Naive thymus-derived CD4-positive, alpha-beta T cell (primary cell): ENCODE data around the gene PAM16. TPM values are rescaled to one million over a fixed set of nuclear protein-coding genes. Genes with fewer than 3 reads are reported as not detected.

Source experiments
- ATAC-seq: fragments of 150-1000 bp; cut with Tn5 transposase; 2 replicates; pipeline ENCODE4 v1.10.0; 2021; ENCODE audit warnings: mild to moderate bottlenecking, moderate library complexity
- CTCF ChIA-PET: fragments of 350-600 bp; sonication (Branson Sonifier 250); formaldehyde crosslinking; loops from one replicate; lab custom pipeline; 2021; ENCODE audit warnings: antibody characterized with exemption; lab: Charles Lee
- POLR2A ChIA-PET: fragments of 350-600 bp; sonication (Branson Sonifier 250); formaldehyde crosslinking; loops from one replicate; lab custom pipeline; 2021; ENCODE audit warnings: antibody characterized with exemption, inconsistent platforms; lab: Charles Lee
- DNase-seq, 9 donors: peaks; one replicate each; pipeline versions ENCODE4 v3.0.0 to v3.0.0-alpha.2; 2020 to 2022; ENCODE audit warnings: mixed read lengths in 1 of 9
- H3K27ac ChIP-seq: one replicate; pipeline ENCODE4 v1.7.0; 2013; ENCODE audit warnings: mild to moderate bottlenecking, low read depth, low read length, moderate library complexity
- H3K27me3 ChIP-seq, 2 donors: one replicate each; pipeline ENCODE4 v1.7.0; 2013; ENCODE audit warnings: low read length in 2 of 2, mild to moderate bottlenecking in 2 of 2, moderate library complexity in 2 of 2; ENCODE audit not compliant: control insufficient read depth in 2 of 2, insufficient read depth in 2 of 2
- H3K36me3 ChIP-seq, 3 experiments: 1 replicate in 2 of 3; 2 replicates in 1 of 3; pipeline ENCODE4 v1.7.0; 2013; ENCODE audit warnings: low read length in 3 of 3, mild to moderate bottlenecking in 3 of 3, moderate library complexity in 1 of 3; ENCODE audit not compliant: insufficient read depth in 3 of 3, control insufficient read depth in 2 of 3
- H3K4me1 ChIP-seq, 2 donors: one replicate each; pipeline ENCODE4 v1.7.0; 2013; ENCODE audit warnings: low read length in 2 of 2, mild to moderate bottlenecking in 2 of 2, moderate library complexity in 1 of 2; ENCODE audit not compliant: control insufficient read depth in 2 of 2, insufficient read depth in 2 of 2
- H3K4me3 ChIP-seq: 2 replicates; pipeline ENCODE4 v1.7.0; 2013; ENCODE audit warnings: mild to moderate bottlenecking, low read length
- H3K9me3 ChIP-seq, 3 experiments: 1 replicate in 2 of 3; 2 replicates in 1 of 3; pipeline ENCODE4 v1.7.0; 2013; ENCODE audit warnings: low read length in 3 of 3; ENCODE audit not compliant: control insufficient read depth in 2 of 3
- H3K27ac Mint-ChIP-seq, 9 donors: one replicate each; pipeline ENCODE4 v1.8.0; 2020 to 2022; ENCODE audit warnings: mixed read lengths in 9 of 9, mild to moderate bottlenecking in 8 of 9, moderate library complexity in 5 of 9, inconsistent platforms in 2 of 9
- H3K27me3 Mint-ChIP-seq, 5 donors: one replicate each; pipeline ENCODE4 v1.8.0; 2021 to 2022; ENCODE audit warnings: mixed read lengths in 5 of 5, mild to moderate bottlenecking in 1 of 5
- H3K36me3 Mint-ChIP-seq, 5 donors: one replicate each; pipeline ENCODE4 v1.8.0; 2020 to 2022; ENCODE audit warnings: mixed read lengths in 5 of 5, mild to moderate bottlenecking in 3 of 5, inconsistent platforms in 1 of 5
- H3K4me1 Mint-ChIP-seq, 7 donors: one replicate each; pipeline ENCODE4 v1.8.0; 2020 to 2022; ENCODE audit warnings: mixed read lengths in 7 of 7, mild to moderate bottlenecking in 3 of 7, inconsistent platforms in 1 of 7
- H3K4me3 Mint-ChIP-seq, 10 donors: one replicate each; pipeline ENCODE4 v1.8.0; 2020 to 2022; ENCODE audit warnings: mild to moderate bottlenecking in 10 of 10, mixed read lengths in 10 of 10, moderate library complexity in 6 of 10, inconsistent platforms in 2 of 10
- H3K9me3 Mint-ChIP-seq, 11 donors: one replicate each; pipeline ENCODE4 v1.8.0; 2020 to 2022; ENCODE audit warnings: mixed read lengths in 11 of 11, mild to moderate bottlenecking in 4 of 11, inconsistent platforms in 1 of 11, moderate library complexity in 1 of 11
- intact Hi-C, 2 donors: fragments of 100-400 bp; cut with micrococcal nuclease; formaldehyde crosslinking; loops; one replicate each; pipeline ENCODE4 v1.15.1; 2023
- polyA plus RNA-seq, 2 donors: library from polyadenylated mRNA; unstranded; fragments of 300-500 nt; fragmentation: Illumina TruSeq; gene quantifications; one replicate each; pipeline ENCODE4 v1.2.3, GENCODE V29; 2021
- total RNA-seq, 6 experiments: library from RNA in 5 of 6; stranded (reverse) in 5 of 6; gene quantifications; 1 replicate in 5 of 6; 2 replicates in 1 of 6; pipeline ENCODE4 v1.2.3 and lab custom pipeline; 2021 to 2026

Gene PAM16
- total and polyA plus RNA-seq, 7 experiments from 2014 or later, result 34.1 to 46.2 (median 45.0) TPM

- peaks cover 0 to 3% (median 0%) of the 10 kb centered on the region in 11 donors for H3K9me3 Mint-ChIP-seq
- Histone ChIP-seq H3K36me3 (peaks cover 4 to 76% (median 10%) of the 10 kb centered on the region in 3 experiments), H3K4me1 (no peaks in the 10 kb centered on the region), H3K27ac (no peak overlapping the region), H3K9me3 (no peaks in the 10 kb centered on the region), H3K27me3 (no peaks in the 10 kb centered on the region), H3K4me3 (no peak overlapping the region)
- no peak overlapping the region for H3K4me3 Mint-ChIP-seq
- DNase-seq (no peak), ATAC-seq (peak; percentile 26)
- CTCF ChIA-PET, result no interaction called here
- intact Hi-C loops, result no loop called here
- H3K36me3 Mint-ChIP-seq, result peaks cover 0 to 12% (median 3%) of the 10 kb centered on the region in 5 donors
- peaks cover 0 to 15% (median 4%) of the 10 kb centered on the region in 7 donors for H3K4me1 Mint-ChIP-seq
- no peak overlapping the region for H3K27ac Mint-ChIP-seq
- POLR2A ChIA-PET, result no interaction called here
- no peaks in the 10 kb centered on the region for H3K27me3 Mint-ChIP-seq
Measured at GRCh38 chr16:4365014-4365406, 13.9 kb upstream of the PAM16 start.

DNA sequence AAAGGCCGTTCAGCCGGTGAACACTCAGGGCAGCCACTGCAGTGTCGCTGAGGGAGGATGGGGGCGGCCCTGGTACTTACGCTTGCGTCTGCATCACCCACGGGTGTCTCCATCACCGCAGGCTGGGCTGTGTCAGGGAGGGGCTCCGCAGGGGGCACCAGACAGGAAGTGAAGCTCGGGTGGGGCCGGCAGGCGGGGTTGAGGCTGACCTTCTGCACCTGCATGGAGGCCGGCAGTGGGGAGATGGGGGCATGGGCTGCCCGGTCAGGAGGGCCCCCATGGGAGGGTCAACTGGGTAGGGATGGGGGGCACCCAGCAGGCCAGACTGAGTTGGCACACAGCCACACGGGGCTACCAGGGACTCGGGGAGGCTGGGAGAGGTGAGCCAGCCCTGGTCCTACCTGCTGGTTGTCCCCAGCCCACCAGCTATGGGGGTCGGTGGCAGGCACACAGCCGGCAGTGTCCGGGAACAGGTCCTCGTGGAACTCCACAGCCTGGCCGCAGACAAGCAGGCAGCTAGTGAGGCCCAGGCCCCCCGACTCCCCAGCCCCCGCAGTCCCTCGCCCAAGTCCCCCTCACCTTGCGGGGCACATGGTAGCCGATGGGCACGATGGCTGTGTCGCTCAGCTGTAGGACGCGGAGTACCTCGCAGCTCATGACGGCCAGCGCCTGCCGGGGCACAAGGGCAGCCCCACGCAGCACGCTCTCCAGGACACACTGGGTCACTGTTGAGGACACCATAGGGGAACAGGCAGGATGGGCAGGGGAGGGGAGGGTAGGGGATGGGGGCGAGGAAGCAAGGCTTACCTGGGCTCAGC, 13.3 kb upstream of the PAM16 start:
- Histone ChIP-seq H3K4me1 (no peaks in the 10 kb centered on the region), H3K9me3 (no peaks in the 10 kb centered on the region), H3K4me3 (no peak overlapping the region), H3K27me3 (no peaks in the 10 kb centered on the region), H3K36me3 (peaks cover 4 to 82% (median 10%) of the 10 kb centered on the region in 3 experiments), H3K27ac (no peak overlapping the region)
- POLR2A ChIA-PET, result no interaction called here
- ATAC-seq (peak; percentile 8), DNase-seq (no peak)
- CTCF ChIA-PET, result interaction anchor here (0.7 kb wide), 1 partner anchor 15 kb away, joined by 3 read pairs; no protein-coding TSS in a partner anchor
- H3K36me3 Mint-ChIP-seq, result peaks cover 0 to 12% (median 3%) of the 10 kb centered on the region in 5 donors
- H3K27ac Mint-ChIP-seq, result peak overlapping the region in 2 of 9 donors; percentile 22 to 62
- no peak overlapping the region for H3K4me3 Mint-ChIP-seq
- no peaks in the 10 kb centered on the region for H3K27me3 Mint-ChIP-seq
- peaks cover 0 to 3% (median 0%) of the 10 kb centered on the region in 11 donors for H3K9me3 Mint-ChIP-seq
- peaks cover 0 to 17% (median 3%) of the 10 kb centered on the region in 7 donors for H3K4me1 Mint-ChIP-seq
- intact Hi-C loops, result no loop called here

DNA sequence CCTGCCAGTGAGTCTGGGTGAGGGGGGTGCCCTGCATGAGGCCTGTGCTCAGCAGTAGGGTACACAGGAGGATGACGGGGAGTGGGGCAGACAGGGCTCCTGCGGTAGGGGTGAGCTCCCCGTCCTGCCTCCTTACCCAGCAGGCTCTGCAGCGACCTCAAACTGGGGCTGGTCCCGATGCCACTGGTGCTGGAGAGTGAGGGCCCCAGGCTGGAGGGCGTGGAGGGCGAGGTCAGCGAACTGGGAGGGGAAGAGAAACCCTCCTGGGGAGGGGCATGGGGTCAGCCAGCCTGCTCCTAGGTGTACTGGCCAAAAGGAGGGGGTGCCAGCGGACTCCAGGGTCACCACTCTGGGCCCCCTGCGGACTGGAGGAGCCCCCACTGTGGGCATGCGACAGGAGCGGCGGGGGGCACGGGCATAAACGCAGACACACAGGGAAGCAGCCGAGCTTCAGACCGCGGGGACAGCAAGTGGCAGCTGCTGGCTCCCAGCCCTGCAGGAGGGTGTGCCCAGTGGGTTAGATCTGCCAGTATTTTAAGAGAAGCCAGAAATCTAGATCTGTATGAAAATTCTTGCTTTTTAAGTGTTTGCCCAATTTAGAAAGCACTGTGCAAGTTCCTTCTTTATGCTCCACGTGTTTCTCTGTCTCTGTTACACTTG, 11.5 kb upstream of the PAM16 start:
- H3K9me3 ChIP-seq, result no peaks in the 10 kb centered on the region
- peaks cover 9 to 98% (median 12%) of the 10 kb centered on the region in 3 experiments for H3K36me3 ChIP-seq
- POLR2A ChIA-PET, result no interaction called here
- H3K27me3 Mint-ChIP-seq, result no peaks in the 10 kb centered on the region
- H3K4me3 Mint-ChIP-seq, result no peak overlapping the region
- no peaks in the 10 kb centered on the region for H3K27me3 ChIP-seq
- peaks cover 3 to 14% (median 7%) of the 10 kb centered on the region in 5 donors for H3K36me3 Mint-ChIP-seq
- ATAC-seq (no peak), DNase-seq (no peak)
- H3K9me3 Mint-ChIP-seq, result peaks cover 0 to 3% (median 0%) of the 10 kb centered on the region in 11 donors
- H3K27ac Mint-ChIP-seq, result peak overlapping the region in 1 of 9 donors; percentile 34
- intact Hi-C loops, result no loop called here
- no peak overlapping the region for H3K4me3 ChIP-seq
- H3K4me1 ChIP-seq, result no peaks in the 10 kb centered on the region
- peaks cover 0 to 12% (median 3%) of the 10 kb centered on the region in 7 donors for H3K4me1 Mint-ChIP-seq
- no peak overlapping the region for H3K27ac ChIP-seq
- CTCF ChIA-PET, result interaction anchor here (0.5 kb wide), 1 partner anchor 109 kb away, joined by 3 read pairs; no protein-coding TSS in a partner anchor

DNA sequence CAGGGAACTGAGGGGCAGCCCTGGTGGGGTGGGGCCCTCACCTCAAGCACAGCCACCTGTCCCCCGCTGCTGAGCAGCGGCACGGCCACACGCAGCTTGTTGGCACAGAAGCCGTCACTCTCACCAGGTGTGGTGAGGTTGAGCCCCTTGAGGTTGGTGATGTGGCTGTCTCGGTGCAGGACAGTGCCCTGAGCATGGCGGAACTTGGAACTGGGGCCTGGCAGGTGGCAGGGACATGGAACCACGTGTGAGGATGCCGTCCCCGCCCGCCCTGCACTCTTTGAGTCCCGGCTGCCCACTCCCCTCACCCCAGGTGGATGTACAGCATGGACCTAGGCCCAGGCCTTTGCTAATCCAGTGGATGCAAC, 10.8 kb upstream of the PAM16 start:
- H3K9me3 Mint-ChIP-seq, result no peaks in the 10 kb centered on the region
- CTCF ChIA-PET, result interaction anchor here (0.7 kb wide), 1 partner anchor 224 kb away, joined by 3 read pairs; no protein-coding TSS in a partner anchor
- peaks cover 4 to 98% (median 12%) of the 10 kb centered on the region in 3 experiments for H3K36me3 ChIP-seq
- H3K4me1 Mint-ChIP-seq, result peaks cover 0 to 8% (median 0%) of the 10 kb centered on the region in 7 donors
- DNase-seq (no peak), ATAC-seq (no peak)
- H3K27me3 ChIP-seq, result no peaks in the 10 kb centered on the region
- no peak overlapping the region for H3K27ac Mint-ChIP-seq
- H3K36me3 Mint-ChIP-seq, result peaks cover 3 to 13% (median 7%) of the 10 kb centered on the region in 5 donors
- H3K4me1 ChIP-seq, result no peaks in the 10 kb centered on the region
- H3K9me3 ChIP-seq, result no peaks in the 10 kb centered on the region
- POLR2A ChIA-PET, result no interaction called here
- H3K27me3 Mint-ChIP-seq, result no peaks in the 10 kb centered on the region
- H3K4me3 Mint-ChIP-seq, result no peak overlapping the region
- intact Hi-C loops, result no loop called here
- H3K4me3 ChIP-seq, result no peak overlapping the region
- H3K27ac ChIP-seq, result no peak overlapping the region

GRCh38 chr16:4361033-4361943, 10.2 kb upstream of the PAM16 start:
- CTCF ChIA-PET, result interaction anchor here (0.7 kb wide), 1 partner anchor 225 kb away, joined by 3 read pairs; no protein-coding TSS in a partner anchor
- H3K27ac Mint-ChIP-seq, result peak overlapping the region in 1 of 9 donors; percentile 56
- H3K36me3 Mint-ChIP-seq, result peaks cover 3 to 13% (median 7%) of the 10 kb centered on the region in 5 donors
- Histone ChIP-seq H3K9me3 (no peaks in the 10 kb centered on the region), H3K4me3 (no peak overlapping the region), H3K36me3 (peaks cover 4 to 96% (median 12%) of the 10 kb centered on the region in 3 experiments), H3K27me3 (no peaks in the 10 kb centered on the region), H3K4me1 (no peaks in the 10 kb centered on the region), H3K27ac (no peak overlapping the region)
- H3K4me1 Mint-ChIP-seq, result peaks cover 0 to 8% (median 0%) of the 10 kb centered on the region in 7 donors
- ATAC-seq (no peak), DNase-seq (no peak)
- intact Hi-C loops, result no loop called here
- POLR2A ChIA-PET, result no interaction called here
- no peaks in the 10 kb centered on the region for H3K27me3 Mint-ChIP-seq
- no peak overlapping the region for H3K4me3 Mint-ChIP-seq
- no peaks in the 10 kb centered on the region for H3K9me3 Mint-ChIP-seq

GRCh38 chr16:4360538-4361021, 9.5 kb upstream of the PAM16 start:
- no peak for DNase-seq
- POLR2A ChIA-PET, result no interaction called here
- intact Hi-C loops, result no loop called here

More at GRCh38 chr16:4360538-4361021, 9.5 kb upstream of the PAM16 start:
- Histone ChIP-seq H3K27ac (no peak overlapping the region), H3K27me3 (no peaks in the 10 kb centered on the region), H3K4me1 (no peaks in the 10 kb centered on the region), H3K9me3 (no peaks in the 10 kb centered on the region), H3K36me3 (peaks cover 4 to 89% (median 12%) of the 10 kb centered on the region in 3 experiments), H3K4me3 (no peak overlapping the region)
- Mint-ChIP-seq H3K4me1 (peaks cover 0 to 8% (median 0%) of the 10 kb centered on the region in 7 donors), H3K27me3 (no peaks in the 10 kb centered on the region), H3K36me3 (peaks cover 3 to 13% (median 7%) of the 10 kb centered on the region in 5 donors), H3K9me3 (no peaks in the 10 kb centered on the region), H3K4me3 (no peak overlapping the region), H3K27ac (peak overlapping the region in 2 of 9 donors; percentile 36 to 56)
- CTCF ChIA-PET, result no interaction called here
- peak; percentile 24 for ATAC-seq
